ENCODE measurements around the gene HLA-DPB1.
"Not testable (repeated sequence)": the region's sequence is repeated elsewhere in the genome, so short reads cannot be mapped to it uniquely, and the experiment has no call there.

The HLA-DPB1 gene

GRCh38 chr6:33053230-33053629 lies 22.6 kb upstream of the HLA-DPB1 start:
- intact Hi-C loops (cut with DNase I; ENCODE audit: low total_unique reads), result no loop called here
- Histone ChIP-seq H3K4me3 (no peak overlapping the region), H3K27ac (no peak overlapping the region), H3K9me3 (no peaks in the 10 kb centered on the region), H3K36me3 (no peaks in the 10 kb centered on the region), H3K4me1 (no peaks in the 10 kb centered on the region), H3K27me3 (peaks cover 0 to 19% of the 10 kb centered on the region in 2 donors)
- TF ChIP-seq, protein P1, sequence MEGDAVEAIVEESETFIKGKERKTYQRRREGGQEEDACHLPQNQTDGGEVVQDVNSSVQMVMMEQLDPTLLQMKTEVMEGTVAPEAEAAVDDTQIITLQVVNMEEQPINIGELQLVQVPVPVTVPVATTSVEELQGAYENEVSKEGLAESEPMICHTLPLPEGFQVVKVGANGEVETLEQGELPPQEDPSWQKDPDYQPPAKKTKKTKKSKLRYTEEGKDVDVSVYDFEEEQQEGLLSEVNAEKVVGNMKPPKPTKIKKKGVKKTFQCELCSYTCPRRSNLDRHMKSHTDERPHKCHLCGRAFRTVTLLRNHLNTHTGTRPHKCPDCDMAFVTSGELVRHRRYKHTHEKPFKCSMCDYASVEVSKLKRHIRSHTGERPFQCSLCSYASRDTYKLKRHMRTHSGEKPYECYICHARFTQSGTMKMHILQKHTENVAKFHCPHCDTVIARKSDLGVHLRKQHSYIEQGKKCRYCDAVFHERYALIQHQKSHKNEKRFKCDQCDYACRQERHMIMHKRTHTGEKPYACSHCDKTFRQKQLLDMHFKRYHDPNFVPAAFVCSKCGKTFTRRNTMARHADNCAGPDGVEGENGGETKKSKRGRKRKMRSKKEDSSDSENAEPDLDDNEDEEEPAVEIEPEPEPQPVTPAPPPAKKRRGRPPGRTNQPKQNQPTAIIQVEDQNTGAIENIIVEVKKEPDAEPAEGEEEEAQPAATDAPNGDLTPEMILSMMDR (IDR thresholded peaks at IDR 0.05), result no peak
- no peak for DNase-seq

- TF ChIP-seq, protein P1 (IDR thresholded peaks at IDR 0.05), result no peak
- Histone ChIP-seq H3K9me3 (no peaks in the 10 kb centered on the region), H3K27me3 (peaks cover 0 to 3% of the 10 kb centered on the region in 2 donors), H3K4me1 (no peaks in the 10 kb centered on the region), H3K4me3 (no peak overlapping the region), H3K27ac (no peak overlapping the region), H3K36me3 (no peaks in the 10 kb centered on the region)
- intact Hi-C loops (cut with DNase I; ENCODE audit: low total_unique reads), result no loop called here
- DNase-seq, result no peak
Measured at GRCh38 chr6:33057222-33058150, 18.3 kb upstream of the HLA-DPB1 start.

- H3K9me3 ChIP-seq, result no peaks in the 10 kb centered on the region
- H3K4me3 ChIP-seq, result no peak overlapping the region
- no peaks in the 10 kb centered on the region for H3K27me3 ChIP-seq
- DNase-seq, result no peak
- H3K4me1 ChIP-seq, result no peaks in the 10 kb centered on the region
- H3K36me3 ChIP-seq, result no peaks in the 10 kb centered on the region
- H3K27ac ChIP-seq, result no peak overlapping the region
- intact Hi-C loops (cut with DNase I; ENCODE audit: low total_unique reads), result no loop called here
- TF ChIP-seq, protein P1 (IDR thresholded peaks at IDR 0.05), result no peak
Measured at GRCh38 chr6:33061987-33062386, 13.8 kb upstream of the HLA-DPB1 start.

GRCh38 chr6:33063435-33063834 lies 12.4 kb upstream of the HLA-DPB1 start:
- H3K36me3 ChIP-seq; intact Hi-C loops (cut with DNase I; ENCODE audit: low total_unique reads); DNase-seq: not testable (repeated sequence)

DNA sequence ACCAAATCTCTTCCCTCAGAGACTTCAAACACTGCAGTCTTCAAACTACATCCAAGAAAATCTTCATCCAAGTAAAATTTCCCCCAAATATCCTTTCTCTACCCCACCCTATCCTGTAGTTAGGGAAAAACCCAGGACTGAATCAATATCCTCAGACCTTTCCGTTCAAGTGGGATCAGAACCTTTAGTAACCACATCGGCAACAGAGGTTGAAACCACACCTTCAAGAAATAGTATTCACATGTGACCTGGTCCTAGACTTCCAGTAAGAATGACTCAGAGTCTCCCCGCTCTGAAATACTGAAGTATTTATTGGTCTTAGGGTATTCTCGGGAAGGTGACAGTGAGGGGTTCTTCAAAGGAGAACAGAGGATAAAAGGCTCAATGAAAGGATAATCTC lies 11.1 kb upstream of the HLA-DPB1 start:
- H3K4me1 ChIP-seq, result no peaks in the 10 kb centered on the region
- H3K27me3 ChIP-seq, result no peaks in the 10 kb centered on the region
- TF ChIP-seq, protein P1 (IDR thresholded peaks at IDR 0.05), result no peak
- no peak overlapping the region for H3K4me3 ChIP-seq
- intact Hi-C loops (cut with DNase I; ENCODE audit: low total_unique reads), result no loop called here
- peaks cover 0 to 12% (median 0%) of the 10 kb centered on the region in 3 donors for H3K36me3 ChIP-seq
- H3K27ac ChIP-seq, result no peak overlapping the region
- no peaks in the 10 kb centered on the region for H3K9me3 ChIP-seq
- DNase-seq, result no peak

More at GRCh38 chr6:33063435-33063834, 12.4 kb upstream of the HLA-DPB1 start:
- H3K9me3 ChIP-seq, H3K27ac ChIP-seq, H3K27me3 ChIP-seq, H3K4me3 ChIP-seq, H3K4me1 ChIP-seq: not testable (repeated sequence)

DNA sequence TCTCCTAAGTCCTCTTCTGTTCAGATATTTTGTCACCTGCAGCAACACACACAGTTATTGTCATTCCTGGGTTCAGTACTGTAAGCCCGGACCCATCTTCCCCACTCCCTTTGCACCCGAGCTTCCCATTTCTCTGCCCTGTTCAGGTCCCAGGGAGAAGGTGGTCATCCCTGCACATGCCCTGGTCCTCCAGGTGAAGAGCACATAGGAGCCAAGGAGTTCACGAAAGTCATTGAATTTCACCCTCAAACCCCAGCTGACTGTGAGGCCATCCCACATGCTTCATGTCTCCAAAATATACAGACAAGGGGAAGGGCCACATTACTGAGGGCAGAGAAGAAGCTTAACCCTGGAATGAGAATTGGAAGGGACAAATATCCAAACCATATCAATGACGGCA lies 10.5 kb upstream of the HLA-DPB1 start:
- peaks cover 0 to 12% (median 0%) of the 10 kb centered on the region in 3 donors for H3K36me3 ChIP-seq
- intact Hi-C loops (cut with DNase I; ENCODE audit: low total_unique reads), result no loop called here
- H3K27ac ChIP-seq, result no peak overlapping the region
- DNase-seq, result no peak
- H3K9me3 ChIP-seq, result no peaks in the 10 kb centered on the region
- no peaks in the 10 kb centered on the region for H3K4me1 ChIP-seq
- TF ChIP-seq, protein P1 (IDR thresholded peaks at IDR 0.05), result no peak
- no peaks in the 10 kb centered on the region for H3K27me3 ChIP-seq
- H3K4me3 ChIP-seq, result no peak overlapping the region
